RWPE1 (cell line): ENCODE data around the gene NPR3.

Experiments
- CTCF ChIA-PET: fragments of 350-600 bp; sonication (Branson Sonifier 250); formaldehyde crosslinking; extraction: SDS; loops from one replicate; lab custom pipeline; 2021; lab: Yijun Ruan, JAX
- POLR2A ChIA-PET: fragments of 400-600 bp; formaldehyde crosslinking; extraction: SDS; loops from one replicate; lab custom pipeline; 2020; ENCODE audit warnings: antibody characterized with exemption; ENCODE audit not compliant: low non-redundant PET; lab: Yijun Ruan, JAX
- DNase-seq: peaks from one replicate; pipeline ENCODE4 v3.0.0; 2012; ENCODE audit warnings: low spot score
- H3K27ac ChIP-seq: fragments of 450-650 bp; 2 replicates; pipeline ENCODE4 v1.5.1; 2017
- CTCF ChIP-seq: fragments of 450-650 bp; conservative IDR thresholded peaks from 2 replicates; pipeline ENCODE4 v1.5.1; 2017; ENCODE audit warnings: low read depth, mild to moderate bottlenecking

NPR3 gene

GRCh38 chr5:32834251-32834650 is 123.1 kb downstream of the NPR3 start:
- no peak for TF ChIP-seq CTCF
- CTCF ChIA-PET: no interaction called here
- DNase-seq: no peak
- POLR2A ChIA-PET: no interaction called here
- no peak overlapping the region for H3K27ac ChIP-seq

- ChIA-PET CTCF (no interaction called here), POLR2A (no interaction called here)
- H3K27ac ChIP-seq: no peak overlapping the region
- no peak for TF ChIP-seq CTCF
- no peak for DNase-seq
Measured at GRCh38 chr5:32836176-32836575, 125.1 kb downstream of the NPR3 start.

GRCh38 chr5:32837211-32837610 is 126.1 kb downstream of the NPR3 start:
- ChIA-PET CTCF (no interaction called here), POLR2A (no interaction called here)
- no peak for TF ChIP-seq CTCF
- no peak overlapping the region for H3K27ac ChIP-seq
- DNase-seq: no peak

- DNase-seq: no peak
- TF ChIP-seq CTCF: no peak
- CTCF ChIA-PET: no interaction called here
- H3K27ac ChIP-seq: no peak overlapping the region
- POLR2A ChIA-PET: no interaction called here
Measured at GRCh38 chr5:32839106-32839505, 128.0 kb downstream of the NPR3 start.

GRCh38 chr5:32840606-32841005 is 129.5 kb downstream of the NPR3 start:
- TF ChIP-seq CTCF: no peak
- ChIA-PET CTCF (interaction anchor here (0.7 kb wide), 1 partner anchor 170 kb away, joined by 3 read pairs; no protein-coding TSS in a partner anchor), POLR2A (no interaction called here)
- no peak overlapping the region for H3K27ac ChIP-seq
- DNase-seq: no peak
